Sigmoid colon (tissue), 4 donors: Measurements from ENCODE around the gene CNDP2.

ENCODE experiments used
- POLR2A ChIP-seq, 2 donors: fragments of 450-650 bp; IDR thresholded peaks; one replicate each; pipeline ENCODE4 v1.6.1; 2016; ENCODE audit warnings: antibody characterized with exemption in 2 of 2, mild to moderate bottlenecking in 2 of 2, moderate library complexity in 2 of 2
- POLR2AphosphoS5 ChIP-seq, 4 donors: sonication (generic); formaldehyde crosslinking; IDR thresholded peaks; one replicate each; pipeline ENCODE4 v1.6.1; 2017; ENCODE audit warnings: antibody characterized with exemption in 4 of 4

DNA sequence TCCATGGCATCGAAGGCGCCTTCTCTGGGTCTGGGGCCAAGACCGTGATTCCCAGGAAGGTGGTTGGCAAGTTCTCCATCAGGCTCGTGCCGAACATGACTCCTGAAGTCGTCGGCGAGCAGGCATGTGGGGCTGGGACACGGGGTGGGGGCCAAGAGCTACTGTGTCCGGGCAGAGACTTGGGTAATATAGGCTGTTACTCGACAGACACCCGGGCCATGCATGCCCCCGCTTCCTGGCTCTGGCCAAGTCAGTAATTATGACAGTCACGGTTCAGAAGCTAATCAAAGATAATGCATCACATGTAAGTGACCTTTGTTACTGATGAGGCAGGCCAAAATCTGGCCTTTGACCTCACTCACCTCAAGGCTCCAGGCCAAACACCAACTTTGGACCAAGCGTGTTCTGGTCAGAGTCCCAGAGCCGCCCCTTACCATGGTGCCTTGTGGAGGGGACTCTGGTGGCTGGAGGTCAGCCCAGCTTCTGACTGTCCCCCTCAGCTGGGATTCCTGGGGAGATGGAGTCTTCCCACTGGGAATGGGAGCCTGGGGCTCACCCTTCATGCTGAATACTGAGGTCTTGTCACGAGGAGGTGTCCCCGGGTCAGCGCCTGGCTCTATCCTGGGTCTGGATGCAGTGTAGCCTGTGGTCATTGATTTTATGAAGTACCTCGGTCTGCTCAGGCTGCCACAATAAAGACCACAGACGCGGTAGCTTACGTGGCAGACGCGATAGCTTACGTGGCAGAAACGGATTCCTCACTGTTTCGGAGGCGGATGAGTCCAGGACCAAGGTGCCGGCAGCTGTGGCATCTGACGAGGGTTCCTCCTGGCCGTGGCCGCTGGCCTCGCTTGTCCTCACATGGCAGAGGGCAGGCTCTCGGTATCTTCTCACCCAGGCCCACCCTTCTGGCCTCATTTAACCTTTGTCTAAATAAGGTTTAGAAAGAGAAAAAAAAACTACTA is 20.4 kb downstream of the CNDP2 start:
- TF ChIP-seq POLR2AphosphoS5 (IDR thresholded peaks at IDR 0.05): no peak
- no peak for TF ChIP-seq POLR2A (IDR thresholded peaks at IDR 0.05)
